Activated naive CD4-positive, alpha-beta T cell treated with anti-CD3 and anti-CD28 coated beads, Interleukin-2, amount 10 ng/mL, durations not matched to agents 5 hours and 36 hours (primary cell): ENCODE results near the gene TEX48. TPM values are rescaled to one million over a fixed set of nuclear protein-coding genes. Genes with fewer than 3 reads are reported as not detected.

ENCODE experiments used
- total RNA-seq, 2 experiments: library from RNA; stranded (reverse); gene quantifications; one replicate each; pipeline ENCODE4 v1.2.3, GENCODE V29; 2021

TEX48 gene, protein sequence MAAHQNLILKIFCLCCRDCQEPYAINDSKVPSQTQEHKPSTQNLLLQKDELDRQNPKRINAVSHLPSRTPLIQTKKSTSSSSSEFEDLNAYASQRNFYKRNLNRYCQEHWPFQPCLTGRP
- under 1 TPM in 1 of 2 experiments, not detected in 1; 0.55 TPM for total RNA-seq

DNA sequence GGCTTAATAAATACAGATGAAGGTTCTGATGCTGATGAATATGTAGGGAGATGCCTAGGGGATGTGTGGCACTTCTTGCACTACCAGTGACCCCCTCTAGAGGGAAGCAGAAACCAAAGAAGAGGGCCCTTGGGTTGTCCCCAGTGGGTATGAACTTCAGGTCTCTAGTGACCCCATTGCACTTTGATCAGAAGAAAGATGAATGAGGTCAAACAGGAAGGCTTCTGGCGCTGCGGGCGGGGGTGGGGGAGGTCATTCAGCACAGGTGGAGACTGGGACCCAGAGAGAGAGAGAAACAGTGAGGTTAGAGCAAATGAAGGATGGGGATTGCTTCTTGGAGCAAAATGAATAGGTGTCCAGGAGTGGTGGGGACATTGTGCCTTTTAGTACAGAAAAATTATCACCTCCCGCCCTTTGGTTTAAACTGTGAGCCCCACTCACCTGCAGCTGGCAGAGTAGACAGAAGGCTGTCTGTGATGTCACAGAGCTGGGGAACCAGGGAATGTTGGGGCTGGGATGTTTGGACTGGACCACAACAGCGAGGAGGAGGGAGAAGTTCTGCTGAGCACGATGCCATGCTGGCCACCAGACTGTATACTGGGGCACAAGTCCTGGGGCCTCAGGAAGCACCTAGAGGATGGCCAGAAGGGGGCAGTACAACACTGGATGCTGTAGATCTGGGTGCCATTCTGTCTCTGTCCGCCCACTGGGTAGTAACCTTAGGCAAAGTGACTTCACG is at the start of gene TEX48:
TSS of gene TEX48 (minus strand) at position 599 of the 739 bp plus-strand sequence. CDS start 10,469 bp downstream, outside the sequence.

DNA sequence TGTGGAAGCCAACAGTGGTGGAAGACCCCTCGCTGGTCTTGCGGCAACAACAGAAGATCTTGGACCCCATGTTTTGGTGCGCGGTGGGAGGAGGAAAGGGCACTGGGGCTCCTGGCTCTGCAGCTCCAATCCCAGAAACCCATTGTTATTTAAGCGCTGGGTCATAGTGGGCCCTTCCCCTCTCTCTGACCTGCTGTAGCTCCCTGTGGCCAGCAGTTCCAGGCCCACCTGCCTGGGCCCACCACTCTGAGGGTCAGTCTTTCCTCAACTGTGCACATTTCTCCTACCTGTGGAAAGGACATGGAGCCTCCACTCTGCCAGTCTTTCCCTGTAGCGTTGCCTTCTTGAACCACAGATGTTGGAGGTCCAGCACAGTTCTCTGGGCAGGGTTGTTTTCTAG is 24.3 kb downstream of the TEX48 start, which contains the start of gene TEX53:
TSS of gene TEX53 (minus strand) at position 101 of the 400 bp plus-strand sequence. CDS start at position 70, 31 bp downstream.

Other genes starting within 250 kb of the TEX48 start
- gene WHRN, start 176.7 kb downstream of the TEX48 start, total RNA-seq: 1 to 10 TPM in 1 of 2 experiments, under 1 TPM in 1; 0.75 to 1.2 TPM
- 100 to 1,000 TPM; 101 to 103 TPM for gene ATP6V1G1, start 94.4 kb downstream of the TEX48 start, total RNA-seq
- 10 to 100 TPM; 24.1 to 26.6 TPM for gene TMEM268, start 70.9 kb downstream of the TEX48 start, total RNA-seq
- gene TEX53, start 24.4 kb downstream of the TEX48 start, total RNA-seq: not detected
- 1 to 10 TPM; 2.1 to 2.2 TPM for gene TNFSF15, start 123.8 kb upstream of the TEX48 start, total RNA-seq
- 10 to 100 TPM; 82.0 to 82.9 TPM for gene TNFSF8, start 248.4 kb upstream of the TEX48 start, total RNA-seq